HFFc6 (cell line): ENCODE measurements around the gene AFTPH. TPM values are rescaled to one million over a fixed set of nuclear protein-coding genes. Genes with fewer than 3 reads are reported as not detected.

Experiments used
- DNase-seq: peaks from one replicate; pipeline ENCODE4 v3.0.0-alpha.2; 2018
- H3K27ac Mint-ChIP-seq: 2 replicates; pipeline ENCODE4 v1.8.0; 2020; ENCODE audit warnings: mild to moderate bottlenecking, mixed read lengths
- H3K27me3 Mint-ChIP-seq: 2 replicates; pipeline ENCODE4 v1.8.0; 2021; ENCODE audit warnings: mild to moderate bottlenecking, moderate library complexity, mixed read lengths; ENCODE audit not compliant: insufficient read depth
- H3K36me3 Mint-ChIP-seq: 2 replicates; pipeline ENCODE4 v1.8.0; 2021; ENCODE audit warnings: low read depth, mixed read lengths
- H3K4me1 Mint-ChIP-seq: 2 replicates; pipeline ENCODE4 v1.8.0; 2020; ENCODE audit warnings: low read depth, mixed read lengths
- H3K4me3 Mint-ChIP-seq: 2 replicates; pipeline ENCODE4 v1.8.0; 2020; ENCODE audit warnings: mild to moderate bottlenecking, moderate library complexity, mixed read lengths
- H3K9me3 Mint-ChIP-seq: 2 replicates; pipeline ENCODE4 v1.8.0; 2020; ENCODE audit warnings: mild to moderate bottlenecking, mixed read lengths
- CTCF ChIP-seq: fragments of 200-600 bp; sonication (generic); IDR thresholded peaks from 2 replicates; pipeline ENCODE4 v1.5.0; 2021; ENCODE audit warnings: antibody characterized with exemption, mild to moderate bottlenecking
- total RNA-seq, 6 experiments: library from RNA; stranded (reverse); fragmentation: NEBNext Ultra II Directional; extraction: Animal tissue kit (Norgen Biotek cat#: 25700); gene quantifications; 2 replicates in 1 of 6; 3 replicates in 5 of 6; pipeline ENCODE4 v1.2.3, GENCODE V29; 2021

Gene AFTPH
- total RNA-seq, 6 experiments from 2014 or later, result 17.2 to 25.3 (median 19.3) TPM

- no peak for DNase-seq
- TF ChIP-seq CTCF, result no peak
- Mint-ChIP-seq H3K27ac (no peak overlapping the region), H3K4me1 (peaks cover 15% of the 10 kb centered on the region), H3K4me3 (no peak overlapping the region), H3K36me3 (no peaks in the 10 kb centered on the region), H3K9me3 (no peaks in the 10 kb centered on the region), H3K27me3 (peaks cover 21% of the 10 kb centered on the region)
Measured at GRCh38 chr2:64485331-64485730, 38.8 kb upstream of the AFTPH start.

GRCh38 chr2:64485961-64486360, 38.2 kb upstream of the AFTPH start:
- Mint-ChIP-seq H3K4me1 (peaks cover 15% of the 10 kb centered on the region), H3K27me3 (peaks cover 18% of the 10 kb centered on the region), H3K4me3 (no peak overlapping the region), H3K36me3 (no peaks in the 10 kb centered on the region), H3K9me3 (no peaks in the 10 kb centered on the region), H3K27ac (no peak overlapping the region)
- DNase-seq, result peak; percentile 4
- TF ChIP-seq CTCF, result no peak

GRCh38 chr2:64487256-64488049, 36.7 kb upstream of the AFTPH start:
- Mint-ChIP-seq H3K4me1 (peaks cover 27% of the 10 kb centered on the region), H3K9me3 (no peaks in the 10 kb centered on the region), H3K27ac (no peak overlapping the region), H3K27me3 (peaks cover 13% of the 10 kb centered on the region), H3K36me3 (no peaks in the 10 kb centered on the region), H3K4me3 (no peak overlapping the region)
- no peak for DNase-seq
- no peak for TF ChIP-seq CTCF

GRCh38 chr2:64488050-64488974, 35.8 kb upstream of the AFTPH start:
- DNase-seq, result peak; percentile 28
- no peak overlapping the region for H3K27ac Mint-ChIP-seq
- peaks cover 15% of the 10 kb centered on the region for H3K27me3 Mint-ChIP-seq
- peak; percentile 99 for TF ChIP-seq CTCF
- no peaks in the 10 kb centered on the region for H3K9me3 Mint-ChIP-seq
- peaks cover 20% of the 10 kb centered on the region for H3K4me1 Mint-ChIP-seq
- no peak overlapping the region for H3K4me3 Mint-ChIP-seq
- no peaks in the 10 kb centered on the region for H3K36me3 Mint-ChIP-seq

GRCh38 chr2:64489081-64489751, 34.9 kb upstream of the AFTPH start:
- no peak for DNase-seq
- Mint-ChIP-seq H3K9me3 (no peaks in the 10 kb centered on the region), H3K27ac (no peak overlapping the region), H3K27me3 (peaks cover 17% of the 10 kb centered on the region), H3K4me3 (no peak overlapping the region), H3K4me1 (peaks cover 17% of the 10 kb centered on the region), H3K36me3 (no peaks in the 10 kb centered on the region)
- no peak for TF ChIP-seq CTCF
